Gastrocnemius medialis (tissue), 4 donors: Measurements from ENCODE around the gene CDH4. TPM values are rescaled to one million over a fixed set of nuclear protein-coding genes. Genes with fewer than 3 reads are reported as not detected.

Source experiments
- ATAC-seq, 2 donors: fragments of 150-250 bp; one replicate each; pipeline ENCODE4 v1.9.1; 2016
- DNase-seq, 2 donors: peaks; one replicate each; pipeline ENCODE4 v3.0.0-alpha.2; 2019
- H3K27ac ChIP-seq, 4 donors: fragments of 200-600 bp; sonication (generic); 1 replicate in 1 of 4; 2 replicates in 3 of 4; pipeline ENCODE4 v1.5.1; 2016 to 2018; ENCODE audit warnings: mild to moderate bottlenecking in 2 of 4, moderate library complexity in 1 of 4
- H3K27me3 ChIP-seq, 3 donors: fragments of 200-600 bp; sonication (generic) in 2 of 3; 1 replicate in 1 of 3; 2 replicates in 2 of 3; pipeline versions ENCODE4 v1.5.1 to v1.6.0; 2016 to 2019; ENCODE audit warnings: mild to moderate bottlenecking in 1 of 3, moderate library complexity in 1 of 3
- H3K36me3 ChIP-seq, 2 donors: fragments of 200-600 bp; sonication (generic) in 1 of 2; one replicate each; pipeline ENCODE4 v1.5.1; 2017 to 2018
- H3K4me1 ChIP-seq, 2 donors: fragments of 200-600 bp; sonication (generic) in 1 of 2; one replicate each; pipeline ENCODE4 v1.5.1; 2016 to 2017; ENCODE audit warnings: mild to moderate bottlenecking in 2 of 2
- H3K4me3 ChIP-seq, 4 donors: fragments of 200-600 bp; sonication (generic) in 3 of 4; 1 replicate in 1 of 4; 2 replicates in 3 of 4; pipeline ENCODE4 v1.5.1; 2016 to 2019; ENCODE audit warnings: mild to moderate bottlenecking in 2 of 4
- H3K9me3 ChIP-seq, 3 donors: fragments of 200-600 bp; sonication (generic) in 2 of 3; 1 replicate in 1 of 3; 2 replicates in 2 of 3; pipeline ENCODE4 v1.5.1; 2016 to 2019
- CTCF ChIP-seq, 5 experiments: fragments of 450-650 bp in 3 of 5; fragments of 200-600 bp in 2 of 5; sonication (generic) in 2 of 5; IDR thresholded peaks in 4 of 5; conservative IDR thresholded peaks in 1 of 5; 1 replicate in 4 of 5; 2 replicates in 1 of 5; pipeline ENCODE4 v1.5.1; 2016 to 2019; ENCODE audit warnings: antibody characterized with exemption in 5 of 5, mild to moderate bottlenecking in 3 of 5, moderate library complexity in 3 of 5
- POLR2A ChIP-seq, 2 donors: fragments of 450-650 bp; IDR thresholded peaks; one replicate each; pipeline ENCODE4 v1.6.1; 2017; ENCODE audit warnings: antibody characterized with exemption in 2 of 2, mild to moderate bottlenecking in 2 of 2, moderate library complexity in 2 of 2
- in situ Hi-C, 4 donors: fragments of 200-750 bp; cut with MboI; loops; one replicate each; pipeline versions ENCODE4 v1.15.0 to v1.8.0; 2017; ENCODE audit warnings: low sequenced_read_pairs in 4 of 4
- intact Hi-C: fragments of 100-400 bp; cut with DNase I; formaldehyde crosslinking; loops from one replicate; pipeline ENCODE4 v1.15.1; 2023; ENCODE audit warnings: low total_unique reads
- total RNA-seq, 4 donors: library from RNA; depleted of rRNA; stranded (reverse); fragments of >200 nt; gene quantifications; one replicate each; pipeline versions ENCODE4 v1.1.0 to v1.2.3, GENCODE V29; 2016

Gene CDH4
- total RNA-seq, 4 donors from 2014 or later = 0.38 to 1.2 (median 0.86) TPM

- intact Hi-C loops = no loop called here
- H3K27me3 ChIP-seq = peaks cover 0 to 4% (median 3%) of the 10 kb centered on the region in 3 donors
- in situ Hi-C loops = loop anchor here in 1 of 4 donors (25.0 kb wide), 1 partner anchor 1667 kb away; no protein-coding TSS in a partner anchor
These were observed 627.2 kb downstream of the CDH4 start for GRCh38 chr20:61879303-61879620.

GRCh38 chr20:61879694-61880093, 627.6 kb downstream of the CDH4 start:
- Histone ChIP-seq H3K9me3 (no peaks in the 10 kb centered on the region), H3K4me1 (no peaks in the 10 kb centered on the region), H3K4me3 (no peak overlapping the region), H3K27ac (no peak overlapping the region), H3K36me3 (no peaks in the 10 kb centered on the region), H3K27me3 (peaks cover 0 to 4% (median 3%) of the 10 kb centered on the region in 3 donors)
- no peak for DNase-seq
- TF ChIP-seq CTCF (IDR thresholded peaks at IDR 0.05 in 4 of 5, conservative IDR thresholded peaks at IDR 0.05 in 1 of 5) (no peak), POLR2A (IDR thresholded peaks at IDR 0.05) (no peak)
- no peak for ATAC-seq
- in situ Hi-C loops (loop anchor here in 1 of 4 donors (25.0 kb wide), 1 partner anchor 1667 kb away; no protein-coding TSS in a partner anchor), intact Hi-C loops (no loop called here)

More at GRCh38 chr20:61879303-61879620, 627.2 kb downstream of the CDH4 start:
- no peak for TF ChIP-seq CTCF (IDR thresholded peaks at IDR 0.05 in 4 of 5, conservative IDR thresholded peaks at IDR 0.05 in 1 of 5)
- no peak for TF ChIP-seq POLR2A (IDR thresholded peaks at IDR 0.05)
- DNase-seq (no peak), ATAC-seq (no peak)
- no peak overlapping the region for H3K27ac ChIP-seq
- no peaks in the 10 kb centered on the region for H3K9me3 ChIP-seq
- no peak overlapping the region for H3K4me3 ChIP-seq
- no peaks in the 10 kb centered on the region for H3K4me1 ChIP-seq
- H3K36me3 ChIP-seq = no peaks in the 10 kb centered on the region

GRCh38 chr20:61880706-61881105, 628.6 kb downstream of the CDH4 start:
- Histone ChIP-seq H3K27ac (no peak overlapping the region), H3K9me3 (no peaks in the 10 kb centered on the region), H3K27me3 (peaks cover 0 to 4% (median 3%) of the 10 kb centered on the region in 3 donors), H3K36me3 (no peaks in the 10 kb centered on the region), H3K4me3 (no peak overlapping the region), H3K4me1 (no peaks in the 10 kb centered on the region)
- no peak for TF ChIP-seq POLR2A (IDR thresholded peaks at IDR 0.05)
- no peak for TF ChIP-seq CTCF (IDR thresholded peaks at IDR 0.05 in 4 of 5, conservative IDR thresholded peaks at IDR 0.05 in 1 of 5)
- no peak for ATAC-seq
- DNase-seq = no peak
- intact Hi-C loops = no loop called here
- in situ Hi-C loops = loop anchor here in 1 of 4 donors (25.0 kb wide), 1 partner anchor 1668 kb away; no protein-coding TSS in a partner anchor

GRCh38 chr20:61881416-61881815, 629.4 kb downstream of the CDH4 start:
- no peak for ATAC-seq
- Histone ChIP-seq H3K4me1 (no peaks in the 10 kb centered on the region), H3K9me3 (no peaks in the 10 kb centered on the region), H3K27ac (no peak overlapping the region), H3K27me3 (peaks cover 0 to 4% (median 3%) of the 10 kb centered on the region in 3 donors), H3K36me3 (no peaks in the 10 kb centered on the region), H3K4me3 (no peak overlapping the region)
- intact Hi-C loops (no loop called here), in situ Hi-C loops (loop anchor here in 1 of 4 donors (25.0 kb wide), 1 partner anchor 1669 kb away; no protein-coding TSS in a partner anchor)
- TF ChIP-seq CTCF (IDR thresholded peaks at IDR 0.05 in 4 of 5, conservative IDR thresholded peaks at IDR 0.05 in 1 of 5) (no peak), POLR2A (IDR thresholded peaks at IDR 0.05) (no peak)
- DNase-seq = no peak

- Histone ChIP-seq H3K4me3 (no peak overlapping the region), H3K9me3 (no peaks in the 10 kb centered on the region), H3K36me3 (no peaks in the 10 kb centered on the region), H3K27ac (no peak overlapping the region), H3K27me3 (peaks cover 0 to 4% (median 3%) of the 10 kb centered on the region in 3 donors), H3K4me1 (no peaks in the 10 kb centered on the region)
- intact Hi-C loops (no loop called here), in situ Hi-C loops (loop anchor here in 1 of 4 donors (25.0 kb wide), 1 partner anchor 1670 kb away; no protein-coding TSS in a partner anchor)
- TF ChIP-seq CTCF (IDR thresholded peaks at IDR 0.05 in 4 of 5, conservative IDR thresholded peaks at IDR 0.05 in 1 of 5) = no peak
- no peak for TF ChIP-seq POLR2A (IDR thresholded peaks at IDR 0.05)
- DNase-seq (no peak), ATAC-seq (no peak)
These were observed 629.8 kb downstream of the CDH4 start for GRCh38 chr20:61881861-61882260.
